Fibroblast of lung (primary cell): ENCODE data around the gene RUNX2. TPM values are rescaled to one million over a fixed set of nuclear protein-coding genes. Genes with fewer than 3 reads are reported as not detected.

Source experiments
- DNase-seq, 2 donors: peaks; one replicate each; pipeline versions ENCODE4 v3.0.0 to v3.0.0-alpha.2; 2010; ENCODE audit warnings: low read depth in 2 of 2
- H2AFZ ChIP-seq: 2 replicates; pipeline ENCODE4 v1.5.1; 2012; ENCODE audit warnings: low read length, control low read depth, inconsistent platforms
- H3K27ac ChIP-seq: 2 replicates; pipeline ENCODE4 v1.5.1; 2011; ENCODE audit warnings: low read length, control low read depth; ENCODE audit not compliant: insufficient read depth
- H3K27me3 ChIP-seq: 2 replicates; pipeline ENCODE4 v1.5.1; 2011; ENCODE audit warnings: mild to moderate bottlenecking, low read length; ENCODE audit not compliant: control insufficient read depth, insufficient read depth
- H3K36me3 ChIP-seq: 2 replicates; pipeline ENCODE4 v1.5.1; 2011; ENCODE audit warnings: low read length; ENCODE audit not compliant: control insufficient read depth, insufficient read depth
- H3K4me1 ChIP-seq: 2 replicates; pipeline ENCODE4 v1.5.1; 2011; ENCODE audit warnings: low read length; ENCODE audit not compliant: control insufficient read depth, insufficient read depth; ENCODE audit errors: extremely low read depth
- H3K4me2 ChIP-seq: 2 replicates; pipeline ENCODE4 v1.5.1; 2011; ENCODE audit warnings: low read length, control low read depth; ENCODE audit not compliant: insufficient read depth; ENCODE audit errors: extremely low read depth
- H3K4me3 ChIP-seq, 4 experiments: fragments of 200-600 bp in 1 of 4; sonication (generic) in 1 of 4; replicated peaks in 1 of 4; 2 replicates each; pipeline ENCODE4 v1.5.1; 2011 to 2016; ENCODE audit warnings: low read length in 4 of 4, low read depth in 3 of 4, mild to moderate bottlenecking in 3 of 4, control low read depth in 2 of 4, inconsistent platforms in 1 of 4, mixed read lengths in 1 of 4; ENCODE audit not compliant: insufficient read depth in 1 of 4; ENCODE audit errors: control extremely low read depth in 1 of 4
- H3K79me2 ChIP-seq: 2 replicates; pipeline ENCODE4 v1.5.1; 2012; ENCODE audit warnings: mild to moderate bottlenecking, low read length, inconsistent platforms; ENCODE audit not compliant: control insufficient read depth, insufficient read depth
- H3K9ac ChIP-seq: 2 replicates; pipeline ENCODE4 v1.5.1; 2011; ENCODE audit warnings: mild to moderate bottlenecking, low read length, control low read depth; ENCODE audit not compliant: insufficient read depth
- H3K9me3 ChIP-seq: 2 replicates; pipeline ENCODE4 v1.5.1; 2012; ENCODE audit warnings: low read depth, low read length; ENCODE audit not compliant: control insufficient read depth, insufficient read depth
- H4K20me1 ChIP-seq: 2 replicates; pipeline ENCODE4 v1.5.1; 2011; ENCODE audit warnings: low read length; ENCODE audit not compliant: control insufficient read depth, insufficient read depth; ENCODE audit errors: extremely low read depth
- EZH2 ChIP-seq: IDR thresholded peaks from 2 replicates; pipeline ENCODE4 v1.5.1; 2012; ENCODE audit warnings: low read length, control low read depth, mild to moderate bottlenecking; ENCODE audit errors: missing control alignments
- polyA plus RNA-seq, 2 donors: library from polyadenylated mRNA; depleted of rRNA in 1 of 2; stranded (reverse) in 1 of 2; unstranded in 1 of 2; fragments of >200 nt; gene quantifications; 2 replicates each; pipeline ENCODE4 v1.2.1, GENCODE V29; 2011 to 2012; ENCODE audit warnings: missing spikeins in 1 of 2
- total RNA-seq: library from RNA; depleted of rRNA; stranded (reverse); fragments of >200 nt; gene quantifications from 2 replicates; pipeline ENCODE4 v1.2.1, GENCODE V29; 2014
- TF ChIP-seq, protein P1 (sequence below), 2 donors: IDR thresholded peaks in 1 of 2; conservative IDR thresholded peaks in 1 of 2; 1 replicate in 1 of 2; 2 replicates in 1 of 2; pipeline ENCODE4 v1.5.1; 2011 to 2012; ENCODE audit warnings: low read length in 2 of 2, control low read depth in 1 of 2, inconsistent platforms in 1 of 2, low read depth in 1 of 2, mild to moderate bottlenecking in 1 of 2

The RUNX2 gene
- total and polyA plus RNA-seq, 2 donors (not counting 1 experiment from before 2014, with no cell fraction given) = 2.5 to 4.5 TPM

DNA sequence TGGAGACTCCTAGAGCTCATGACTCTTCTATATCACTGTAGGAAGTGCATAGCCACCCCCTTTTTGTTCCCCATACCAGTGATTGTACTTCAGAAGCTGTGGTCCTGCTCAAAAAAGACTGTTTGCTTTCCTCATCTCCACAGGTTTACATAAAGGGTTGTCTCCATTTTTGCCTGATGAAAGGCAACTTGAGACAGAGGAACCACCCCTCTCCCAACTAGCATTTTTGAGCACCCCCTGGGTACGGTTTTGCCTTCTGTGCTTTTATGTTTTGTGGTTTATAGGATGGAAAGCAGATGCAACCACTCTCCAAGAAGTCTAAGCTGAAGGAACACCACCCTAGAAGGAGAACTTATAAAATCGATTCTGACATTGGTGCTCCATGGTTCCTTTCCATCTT lies 177.3 kb downstream of the RUNX2 start:
- Histone ChIP-seq H3K4me2 (peak overlapping the region; percentile 30), H2AFZ (peak overlapping the region; percentile 2), H3K4me1 (peaks cover 8% of the 10 kb centered on the region), H3K79me2 (no peaks in the 10 kb centered on the region), H3K27me3 (no peaks in the 10 kb centered on the region), H3K9me3 (no peaks in the 10 kb centered on the region), H3K36me3 (peaks cover 1% of the 10 kb centered on the region), H4K20me1 (no peaks in the 10 kb centered on the region), H3K27ac (peak overlapping the region; percentile 25), H3K4me3 (no peak overlapping the region), H3K9ac (no peak overlapping the region)
- DNase-seq = no peak
- no peak for TF ChIP-seq EZH2
- TF ChIP-seq, protein P1, sequence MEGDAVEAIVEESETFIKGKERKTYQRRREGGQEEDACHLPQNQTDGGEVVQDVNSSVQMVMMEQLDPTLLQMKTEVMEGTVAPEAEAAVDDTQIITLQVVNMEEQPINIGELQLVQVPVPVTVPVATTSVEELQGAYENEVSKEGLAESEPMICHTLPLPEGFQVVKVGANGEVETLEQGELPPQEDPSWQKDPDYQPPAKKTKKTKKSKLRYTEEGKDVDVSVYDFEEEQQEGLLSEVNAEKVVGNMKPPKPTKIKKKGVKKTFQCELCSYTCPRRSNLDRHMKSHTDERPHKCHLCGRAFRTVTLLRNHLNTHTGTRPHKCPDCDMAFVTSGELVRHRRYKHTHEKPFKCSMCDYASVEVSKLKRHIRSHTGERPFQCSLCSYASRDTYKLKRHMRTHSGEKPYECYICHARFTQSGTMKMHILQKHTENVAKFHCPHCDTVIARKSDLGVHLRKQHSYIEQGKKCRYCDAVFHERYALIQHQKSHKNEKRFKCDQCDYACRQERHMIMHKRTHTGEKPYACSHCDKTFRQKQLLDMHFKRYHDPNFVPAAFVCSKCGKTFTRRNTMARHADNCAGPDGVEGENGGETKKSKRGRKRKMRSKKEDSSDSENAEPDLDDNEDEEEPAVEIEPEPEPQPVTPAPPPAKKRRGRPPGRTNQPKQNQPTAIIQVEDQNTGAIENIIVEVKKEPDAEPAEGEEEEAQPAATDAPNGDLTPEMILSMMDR (conservative IDR thresholded peaks at IDR 0.05 in 1 of 2, IDR thresholded peaks at IDR 0.05 in 1 of 2; ENCODE audit: low read depth in 1 of 2, low read length in 2 of 2) = no peak

DNA sequence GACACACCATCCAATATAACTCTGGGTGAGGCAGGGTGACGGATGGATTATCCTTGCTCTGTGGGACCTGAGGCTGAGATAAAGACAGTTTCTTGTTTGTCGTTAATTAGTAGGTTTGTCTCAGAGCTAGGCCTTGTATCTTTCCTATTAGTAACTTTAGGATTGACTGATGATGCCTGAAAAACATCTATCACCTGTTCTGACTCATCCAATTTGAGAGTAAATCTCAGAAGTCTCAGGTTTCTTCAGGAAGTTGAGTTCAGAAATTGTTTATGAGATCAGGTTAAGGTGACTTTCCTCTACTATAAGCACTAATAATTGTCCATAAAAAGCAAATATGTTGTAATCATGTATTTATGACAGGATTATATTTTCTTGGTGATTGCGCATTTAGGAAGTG lies 179.1 kb downstream of the RUNX2 start:
- TF ChIP-seq, protein P1 (conservative IDR thresholded peaks at IDR 0.05 in 1 of 2, IDR thresholded peaks at IDR 0.05 in 1 of 2; ENCODE audit: low read depth in 1 of 2, low read length in 2 of 2) = no peak
- TF ChIP-seq EZH2 = no peak
- Histone ChIP-seq H3K4me1 (peaks cover 8% of the 10 kb centered on the region), H3K4me2 (no peak overlapping the region), H3K27me3 (no peaks in the 10 kb centered on the region), H3K9me3 (no peaks in the 10 kb centered on the region), H3K4me3 (no peak overlapping the region), H3K79me2 (no peaks in the 10 kb centered on the region), H3K36me3 (no peaks in the 10 kb centered on the region), H3K9ac (no peak overlapping the region), H3K27ac (no peak overlapping the region), H4K20me1 (no peaks in the 10 kb centered on the region), H2AFZ (no peak overlapping the region)
- DNase-seq = no peak

DNA sequence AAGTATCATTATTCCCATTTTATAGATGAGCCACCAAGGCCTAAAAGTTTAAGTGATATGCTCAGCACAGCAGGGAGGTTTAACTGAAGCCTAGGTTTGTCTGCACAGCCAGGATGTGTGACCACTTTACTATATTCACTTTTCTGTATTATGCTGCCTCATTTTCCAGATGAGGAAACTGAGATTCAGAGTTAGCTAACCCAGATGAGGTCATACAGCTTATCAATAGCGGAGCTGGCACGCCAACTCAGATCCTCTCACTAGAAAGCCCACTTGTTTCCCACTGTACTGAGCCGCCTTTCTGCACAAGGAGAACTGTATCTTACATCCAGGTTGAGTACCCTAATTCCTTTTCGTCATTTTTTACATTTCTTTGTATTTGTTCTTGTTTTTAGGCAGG lies 181.3 kb downstream of the RUNX2 start:
- TF ChIP-seq EZH2 = no peak
- TF ChIP-seq, protein P1 (conservative IDR thresholded peaks at IDR 0.05 in 1 of 2, IDR thresholded peaks at IDR 0.05 in 1 of 2; ENCODE audit: low read depth in 1 of 2, low read length in 2 of 2) = no peak
- H2AFZ ChIP-seq = no peak overlapping the region
- peaks cover 5% of the 10 kb centered on the region for H3K4me1 ChIP-seq
- no peaks in the 10 kb centered on the region for H3K79me2 ChIP-seq
- H3K9ac ChIP-seq = no peak overlapping the region
- DNase-seq = no peak
- H3K4me2 ChIP-seq = no peak overlapping the region
- H4K20me1 ChIP-seq = no peaks in the 10 kb centered on the region
- no peaks in the 10 kb centered on the region for H3K9me3 ChIP-seq
- H3K27ac ChIP-seq = no peak overlapping the region
- peaks cover 3% of the 10 kb centered on the region for H3K36me3 ChIP-seq
- H3K4me3 ChIP-seq = no peak overlapping the region
- no peaks in the 10 kb centered on the region for H3K27me3 ChIP-seq
